Fibroblast of skin of back (primary cell): Measurements from ENCODE around the gene LRCOL1.
A peak's percentile ranks its signal among the peaks of the same experiment; 100 is the strongest.
"Not testable (repeated sequence)": the region's sequence is repeated elsewhere in the genome, so short reads cannot be mapped to it uniquely, and the experiment has no call there.

ENCODE experiments used
- DNase-seq: peaks from one replicate; pipeline ENCODE4 v3.0.0-alpha.2; 2013

The LRCOL1 gene

GRCh38 chr12:132600048-132601032 is 10.0 kb downstream of the LRCOL1 start:
- DNase-seq: peak; percentile 65

- DNase-seq: not testable (repeated sequence)
Measured at GRCh38 chr12:132599502-132599901, 10.9 kb downstream of the LRCOL1 start.

GRCh38 chr12:132597333-132598316 is 12.8 kb downstream of the LRCOL1 start:
- DNase-seq: peak; percentile 43

- DNase-seq: peak; percentile 53
Measured at GRCh38 chr12:132596016-132596415, 14.4 kb downstream of the LRCOL1 start.

GRCh38 chr12:132595183-132595582 is 15.2 kb downstream of the LRCOL1 start:
- DNase-seq: no peak

- DNase-seq: peak; percentile 89
Measured at GRCh38 chr12:132593938-132594358, 16.4 kb downstream of the LRCOL1 start.

GRCh38 chr12:132593521-132593920 is 16.9 kb downstream of the LRCOL1 start:
- DNase-seq: no peak

- no peak for DNase-seq
Measured at GRCh38 chr12:132593071-132593470, 17.3 kb downstream of the LRCOL1 start.

- DNase-seq: no peak
Measured at GRCh38 chr12:132592282-132592970, 18.0 kb downstream of the LRCOL1 start.

GRCh38 chr12:132591107-132591935 is 19.1 kb downstream of the LRCOL1 start:
- DNase-seq: no peak

GRCh38 chr12:132588821-132589669 is 21.3 kb downstream of the LRCOL1 start:
- no peak for DNase-seq

- no peak for DNase-seq
Measured at GRCh38 chr12:132588319-132588718, 22.1 kb downstream of the LRCOL1 start.

- DNase-seq: no peak
Measured at GRCh38 chr12:132587781-132588180, 22.6 kb downstream of the LRCOL1 start.

- DNase-seq: no peak
Measured at GRCh38 chr12:132586929-132587328, 23.5 kb downstream of the LRCOL1 start.

GRCh38 chr12:132585177-132585576 is 25.2 kb downstream of the LRCOL1 start:
- DNase-seq: no peak

- no peak for DNase-seq
Measured at GRCh38 chr12:132584429-132584828, 26.0 kb downstream of the LRCOL1 start.

- no peak for DNase-seq
Measured at GRCh38 chr12:132583736-132584135, 26.6 kb downstream of the LRCOL1 start.

- DNase-seq: no peak
Measured at GRCh38 chr12:132583411-132583710, 27.0 kb downstream of the LRCOL1 start.

GRCh38 chr12:132582582-132583410 is 27.6 kb downstream of the LRCOL1 start:
- no peak for DNase-seq

- no peak for DNase-seq
Measured at GRCh38 chr12:132582058-132582420, 28.3 kb downstream of the LRCOL1 start.
